AG04449 (cell line): ENCODE data around the gene PURA.

ENCODE experiments used
- CTCF ChIA-PET: fragments of 350-600 bp; formaldehyde crosslinking; extraction: SDS; loops from one replicate; lab custom pipeline; 2021; ENCODE audit warnings: antibody characterized with exemption; lab: Yijun Ruan, JAX
- POLR2A ChIA-PET: fragments of 400-600, 350-600 bp; formaldehyde crosslinking; extraction: SDS; loops from one replicate; lab custom pipeline; 2020; ENCODE audit warnings: antibody characterized with exemption, inconsistent platforms; lab: Yijun Ruan, JAX
- DNase-seq: peaks from one replicate; pipeline ENCODE4 v3.0.0-alpha.2; 2010; ENCODE audit warnings: low read depth, low spot score
- H3K4me3 ChIP-seq: 2 replicates; pipeline ENCODE4 v1.5.1; 2011; ENCODE audit warnings: low read depth, mild to moderate bottlenecking, control low read depth, low read length
- CTCF ChIP-seq: IDR thresholded peaks from one replicate; pipeline ENCODE4 v1.5.1; 2011; ENCODE audit warnings: mild to moderate bottlenecking, moderate library complexity, low read length, control low read depth, inconsistent platforms; ENCODE audit not compliant: insufficient read depth; ENCODE audit errors: missing control alignments

The PURA gene

GRCh38 chr5:140135127-140135526, 21.2 kb downstream of the PURA start:
- TF ChIP-seq CTCF, result no peak
- no peak overlapping the region for H3K4me3 ChIP-seq
- ChIA-PET POLR2A (no interaction called here), CTCF (interaction anchor here (1.0 to 16.6 kb wide), 6 partner anchors 10 to 94 kb away, joined by 3 to 336 read pairs (median 34); partner anchors contain the start of gene PURA)
- no peak for DNase-seq

GRCh38 chr5:140136624-140137023, 22.7 kb downstream of the PURA start:
- DNase-seq, result no peak
- POLR2A ChIA-PET, result no interaction called here
- CTCF ChIA-PET, result interaction anchor here (0.9 to 16.6 kb wide), 4 partner anchors 8 to 62 kb away, joined by 3 to 336 read pairs (median 119); partner anchors contain the start of gene PURA
- no peak overlapping the region for H3K4me3 ChIP-seq
- TF ChIP-seq CTCF, result no peak

GRCh38 chr5:140140435-140140834, 26.5 kb downstream of the PURA start:
- no peak for TF ChIP-seq CTCF
- DNase-seq, result no peak
- H3K4me3 ChIP-seq, result no peak overlapping the region
- POLR2A ChIA-PET, result no interaction called here
- CTCF ChIA-PET, result interaction anchor here (0.8 to 16.6 kb wide), 5 partner anchors 6 to 64 kb away, joined by 3 to 336 read pairs (median 184); partner anchors contain the start of gene PURA

GRCh38 chr5:140141241-140141640, 27.3 kb downstream of the PURA start:
- H3K4me3 ChIP-seq, result no peak overlapping the region
- CTCF ChIA-PET, result interaction anchor here (1.0 to 16.6 kb wide), 10 partner anchors 7 to 218 kb away, joined by 3 to 336 read pairs (median 26); partner anchors contain the start of gene PURA
- no peak for TF ChIP-seq CTCF
- POLR2A ChIA-PET, result no interaction called here
- DNase-seq, result peak; percentile 58

- CTCF ChIA-PET, result interaction anchor here (0.7 to 16.6 kb wide), 10 partner anchors 8 to 174 kb away, joined by 3 to 336 read pairs (median 47); partner anchors contain the start of gene PURA
- POLR2A ChIA-PET, result no interaction called here
- DNase-seq, result no peak
- TF ChIP-seq CTCF, result no peak
- no peak overlapping the region for H3K4me3 ChIP-seq
Observed at GRCh38 chr5:140142246-140142645, 28.3 kb downstream of the PURA start.

GRCh38 chr5:140142856-140143255, 28.9 kb downstream of the PURA start:
- H3K4me3 ChIP-seq, result no peak overlapping the region
- no peak for DNase-seq
- CTCF ChIA-PET, result interaction anchor here (1.0 to 16.6 kb wide), 10 partner anchors 8 to 175 kb away, joined by 3 to 336 read pairs (median 47); partner anchors contain the start of gene PURA
- no peak for TF ChIP-seq CTCF
- POLR2A ChIA-PET, result no interaction called here
